Measurements from ENCODE around the gene OR4E2.
"Not testable (repeated sequence)": the region's sequence is repeated elsewhere in the genome, so short reads cannot be mapped to it uniquely, and the experiment has no call there.

GRCh38 chr14:21630503-21630902, 23.1 kb upstream of the OR4E2 start:
- not testable (repeated sequence) for TF ChIP-seq POLR2A (IDR thresholded peaks at IDR 0.05); CTCF (IDR thresholded peaks at IDR 0.05 in 8 of 11, conservative IDR thresholded peaks at IDR 0.05 in 3 of 11)

Measured in spleen (tissue), 7 donors.